ENCODE results near the gene NPAS2.

The NPAS2 gene

DNA sequence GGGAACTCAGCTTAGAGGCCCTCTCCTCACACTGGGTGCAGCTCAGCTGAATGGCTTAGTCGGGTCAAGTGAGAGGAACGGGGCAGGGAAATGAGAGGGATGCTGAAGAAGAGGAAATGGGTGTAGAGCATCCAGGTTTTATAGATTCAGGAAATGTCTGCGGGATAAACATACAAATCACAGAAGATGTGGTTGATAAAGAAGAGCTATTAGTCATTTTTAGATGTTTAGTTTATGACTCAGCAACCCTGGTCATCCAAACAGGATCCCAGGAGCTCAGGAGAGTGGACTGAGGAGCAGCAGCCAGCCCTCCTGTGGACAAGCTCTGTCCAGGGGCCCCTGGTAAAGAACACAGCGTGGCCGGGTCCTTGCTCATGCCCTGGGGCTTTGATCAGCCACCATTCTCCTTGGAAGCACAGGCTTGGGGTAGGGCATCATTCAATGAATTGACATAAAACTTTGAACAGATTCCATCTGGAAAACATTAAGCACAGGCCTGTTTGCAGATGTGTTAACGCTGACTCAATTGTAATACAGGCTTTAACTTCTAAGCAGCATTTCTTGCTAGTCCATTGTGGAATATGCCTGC is 83.0 kb downstream of the NPAS2 start:
- in situ Hi-C loops (cut with MboI; ENCODE audit: low sequenced_read_pairs) = no loop called here

DNA sequence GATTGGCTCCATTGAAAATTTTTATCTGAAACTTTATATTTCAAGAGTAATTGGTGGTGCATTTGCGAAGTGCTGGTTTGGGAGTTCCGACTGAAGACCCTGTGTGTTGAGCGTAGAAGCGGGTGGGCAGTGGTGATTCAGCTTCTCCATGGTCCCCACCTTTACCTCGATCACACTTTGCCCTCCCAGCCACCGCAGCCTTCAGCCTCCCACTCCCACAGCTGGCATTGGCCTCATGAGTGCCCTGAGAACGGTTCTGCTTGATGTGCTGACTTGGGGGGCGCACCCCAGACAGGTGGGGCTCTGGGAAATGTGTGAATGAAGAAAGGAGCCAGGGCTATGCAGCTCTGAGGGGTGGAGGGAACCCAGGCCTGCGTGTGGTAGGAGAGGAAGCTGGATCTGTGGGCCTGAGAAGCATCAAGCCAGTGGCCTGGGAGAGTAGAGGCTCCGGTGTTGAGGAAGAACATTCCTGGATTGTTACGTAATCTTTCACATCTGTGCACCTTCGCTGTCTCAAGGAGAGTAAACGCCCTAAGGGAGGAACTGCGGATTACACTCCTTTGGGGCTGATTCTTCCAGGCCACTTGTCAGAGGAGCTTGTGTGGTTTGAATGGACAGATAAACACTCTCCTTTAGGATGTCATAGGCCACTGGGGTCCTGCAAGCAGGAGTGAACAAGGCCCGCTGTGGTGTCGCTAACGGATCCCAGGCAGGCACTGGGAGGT is 83.8 kb downstream of the NPAS2 start:
- in situ Hi-C loops (cut with MboI; ENCODE audit: low sequenced_read_pairs) = no loop called here

DNA sequence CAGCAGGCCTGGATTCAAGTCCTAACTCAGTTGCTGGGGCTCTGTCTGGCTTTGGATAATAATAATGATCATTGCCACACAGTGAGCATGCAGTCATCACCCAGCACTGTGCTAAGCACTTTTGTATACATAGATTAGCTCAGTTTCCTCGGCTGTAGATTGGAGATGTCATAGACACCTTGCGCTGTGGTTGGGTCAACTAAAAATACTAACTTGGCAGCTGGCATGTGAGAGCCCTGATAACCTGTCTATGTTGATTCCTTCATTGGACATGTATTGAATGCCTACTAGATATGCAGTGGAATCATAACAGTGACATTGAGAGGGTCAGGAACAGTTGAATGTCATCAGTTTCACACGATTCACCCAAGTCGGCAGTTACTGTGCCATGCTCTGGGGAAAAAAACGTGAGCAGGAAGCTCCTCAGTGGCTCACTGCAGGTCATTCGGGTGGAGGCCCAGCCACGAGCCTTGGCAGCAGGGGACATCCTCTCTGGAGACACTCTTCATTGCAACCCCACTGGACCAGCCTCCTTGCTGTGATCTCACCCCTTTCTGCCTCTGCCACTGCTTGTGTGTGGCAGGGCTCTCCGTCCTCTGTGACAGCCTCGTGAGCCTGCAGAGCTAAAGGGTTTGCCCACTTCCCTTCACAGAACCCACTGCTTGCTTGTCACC is 85.3 kb downstream of the NPAS2 start:
- in situ Hi-C loops (cut with MboI; ENCODE audit: low sequenced_read_pairs) = no loop called here

DNA sequence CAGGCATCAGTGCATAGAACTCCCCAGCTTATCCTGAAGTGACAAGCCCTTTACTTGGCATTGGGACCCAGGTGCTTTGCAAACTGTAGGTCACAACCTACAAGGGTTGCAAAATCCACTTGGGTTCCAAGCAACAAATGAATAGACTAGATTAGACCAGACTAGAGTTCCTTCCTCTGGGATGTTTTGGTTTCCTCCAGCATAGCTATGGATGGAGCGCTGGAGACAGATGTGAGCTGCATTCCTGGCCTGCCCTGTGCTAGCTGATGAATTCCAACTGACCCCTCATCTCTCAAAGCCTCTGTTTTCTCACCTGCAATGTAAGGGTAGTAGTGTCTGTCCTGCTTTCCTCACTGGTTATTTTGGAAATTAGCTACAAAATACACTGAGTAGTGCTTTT is 86.2 kb downstream of the NPAS2 start:
- in situ Hi-C loops (cut with MboI; ENCODE audit: low sequenced_read_pairs) = no loop called here

DNA sequence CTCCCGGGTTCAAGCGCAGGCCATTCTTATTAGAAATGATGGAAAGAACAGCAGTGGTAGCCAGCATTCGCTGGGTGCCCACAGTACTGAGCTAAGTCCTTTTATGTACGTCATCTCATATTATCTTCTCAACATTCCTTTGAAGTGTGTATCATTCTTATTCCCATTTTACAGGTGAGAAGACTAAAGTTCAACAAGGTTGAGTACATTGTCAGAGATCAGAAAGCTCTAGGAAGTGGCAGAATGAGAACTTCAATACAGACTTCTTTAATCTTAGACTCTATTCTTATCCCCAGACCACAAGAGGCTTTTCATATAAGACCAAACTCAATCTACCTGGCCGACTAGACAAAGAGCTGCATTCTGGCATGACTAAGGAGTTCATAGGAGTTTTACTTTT is 86.7 kb downstream of the NPAS2 start:
- in situ Hi-C loops (cut with MboI; ENCODE audit: low sequenced_read_pairs) = no loop called here

DNA sequence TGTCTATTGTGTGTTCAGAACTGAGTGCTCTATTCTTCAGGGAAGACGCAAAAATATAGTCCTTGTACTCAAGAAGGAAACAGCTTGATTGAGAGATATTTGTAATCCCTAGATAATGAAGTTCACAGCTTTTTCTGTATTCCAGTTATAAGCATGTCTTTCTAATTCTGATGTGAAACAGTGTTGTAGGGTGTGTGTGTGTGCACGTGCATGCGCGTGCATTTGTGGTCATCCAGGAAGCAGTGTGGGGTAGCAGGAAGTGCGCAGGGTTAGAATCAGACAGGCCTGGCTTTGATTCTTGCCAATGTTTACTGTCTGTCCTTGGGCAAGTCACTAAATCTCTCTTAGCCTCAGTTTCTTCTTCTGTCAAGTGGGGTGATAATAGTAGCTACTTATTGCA is 87.9 kb downstream of the NPAS2 start:
- in situ Hi-C loops (cut with MboI; ENCODE audit: low sequenced_read_pairs) = no loop called here

DNA sequence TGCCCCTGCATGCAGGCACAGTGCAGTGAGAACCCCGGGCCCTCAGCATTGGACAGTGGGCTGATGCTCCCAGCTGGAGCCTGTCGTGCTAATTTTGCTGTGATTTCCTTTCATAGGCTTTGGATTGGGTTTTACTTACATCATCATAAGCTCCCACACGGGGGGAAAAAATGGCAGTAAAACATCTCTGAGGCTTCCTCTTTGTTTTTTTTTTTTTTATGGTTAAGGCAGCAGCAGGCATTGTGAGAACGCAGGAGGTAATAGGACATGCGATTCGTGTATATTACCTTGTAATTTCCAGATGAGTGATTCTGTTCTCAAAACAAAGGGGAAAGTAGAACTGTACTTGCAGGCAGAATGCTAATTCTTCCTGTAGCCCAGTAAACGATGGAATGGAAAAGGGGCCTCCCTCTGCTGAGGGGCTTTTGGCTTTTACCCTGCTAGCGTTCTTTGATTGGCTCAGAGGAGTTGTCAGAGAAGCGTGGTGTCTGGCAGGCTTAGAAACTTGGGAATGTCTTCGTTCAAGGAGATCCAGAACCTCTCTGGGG is 89.7 kb downstream of the NPAS2 start:
- in situ Hi-C loops (cut with MboI; ENCODE audit: low sequenced_read_pairs) = no loop called here

DNA sequence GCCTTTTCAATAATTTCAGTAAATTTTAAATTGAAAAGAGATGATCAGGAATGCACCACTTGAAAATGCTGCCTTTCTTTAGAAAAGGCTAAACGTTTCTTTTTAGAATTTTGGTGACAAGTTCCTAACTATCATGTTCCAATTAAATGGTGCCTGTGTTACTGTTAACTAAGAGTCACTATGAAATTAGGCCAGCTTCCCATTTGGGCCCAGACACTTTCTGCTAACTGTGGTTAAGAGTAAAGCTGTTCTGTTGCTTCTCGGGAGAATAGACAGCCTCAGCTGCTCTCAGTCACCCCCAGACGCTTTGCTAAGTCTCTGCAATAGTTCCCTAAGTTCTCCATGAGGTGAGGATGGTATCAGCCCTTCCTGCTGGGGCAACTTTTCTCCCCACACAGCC is 90.2 kb downstream of the NPAS2 start:
- in situ Hi-C loops (cut with MboI; ENCODE audit: low sequenced_read_pairs) = no loop called here

DNA sequence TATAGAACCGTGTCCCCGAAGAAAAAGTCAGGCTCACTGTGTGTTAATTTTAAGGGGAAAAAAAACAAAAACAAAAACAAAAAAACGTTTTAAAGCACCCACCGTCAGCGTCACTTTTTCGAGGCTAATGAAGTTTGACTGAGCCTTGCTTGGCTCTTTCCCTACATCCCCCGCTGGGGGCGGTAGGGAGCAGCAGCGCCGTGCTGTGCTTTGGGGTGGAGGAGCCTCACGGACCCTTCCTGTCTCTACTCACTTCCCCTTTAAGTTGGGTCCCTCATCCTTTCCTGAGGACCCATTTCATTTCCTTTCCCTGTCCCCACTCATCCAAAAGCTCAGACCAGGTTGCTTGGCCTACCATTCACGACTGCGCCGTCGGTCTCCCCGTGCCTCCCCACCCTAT is 99.4 kb downstream of the NPAS2 start:
- in situ Hi-C loops (cut with MboI; ENCODE audit: low sequenced_read_pairs) = no loop called here

DNA sequence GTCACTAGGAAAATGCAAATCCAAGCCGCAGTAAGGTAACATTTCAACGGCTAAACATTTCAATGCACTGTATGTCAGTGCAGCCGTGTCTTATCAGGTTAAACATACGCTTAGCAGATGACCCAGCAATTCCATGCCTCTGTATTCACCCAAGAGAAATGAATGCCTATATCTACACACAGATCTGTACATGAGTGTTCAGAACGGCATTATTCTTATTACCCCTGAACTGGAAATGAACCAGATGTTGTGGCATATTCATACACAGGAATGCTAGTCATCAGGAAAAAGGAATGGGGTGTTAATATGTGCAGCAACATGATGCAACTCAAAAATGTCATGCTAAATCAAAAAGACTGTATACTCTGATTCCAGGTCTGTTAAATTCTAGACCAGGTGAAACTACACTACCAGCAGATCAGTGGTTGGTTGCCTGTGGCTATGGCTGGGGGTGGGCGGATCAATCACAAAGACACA is 101.8 kb downstream of the NPAS2 start:
- in situ Hi-C loops (cut with MboI; ENCODE audit: low sequenced_read_pairs) = no loop called here

DNA sequence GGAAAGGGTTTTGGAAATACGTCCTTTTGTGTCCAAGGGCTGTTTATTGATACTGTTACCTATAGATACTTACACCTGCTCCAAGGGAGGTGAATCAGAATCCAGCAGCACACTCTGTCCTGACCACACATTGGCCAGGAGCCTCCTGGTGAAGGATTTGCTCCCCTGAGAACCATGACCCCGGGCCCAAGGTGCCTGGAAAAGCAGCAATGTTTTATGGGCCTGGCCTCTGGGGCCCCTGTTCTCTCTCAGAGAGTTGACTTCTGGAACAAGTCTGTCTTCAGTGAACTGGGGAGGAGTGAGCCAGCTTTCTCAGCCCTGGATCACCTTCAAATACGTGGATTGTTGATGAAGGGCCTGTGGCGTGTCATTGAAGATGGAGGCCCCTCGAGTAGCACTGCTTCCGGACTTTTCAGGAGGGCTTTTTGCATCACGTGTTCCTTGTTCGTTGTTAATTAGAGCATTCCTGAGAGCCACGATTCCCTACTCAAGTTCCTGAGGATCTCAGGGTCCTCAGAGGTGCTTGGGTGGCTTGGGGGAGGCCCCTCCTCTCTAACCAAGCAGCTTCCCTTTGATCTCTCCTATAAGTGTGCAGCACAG is 103.6 kb downstream of the NPAS2 start:
- in situ Hi-C loops (cut with MboI; ENCODE audit: low sequenced_read_pairs) = no loop called here

DNA sequence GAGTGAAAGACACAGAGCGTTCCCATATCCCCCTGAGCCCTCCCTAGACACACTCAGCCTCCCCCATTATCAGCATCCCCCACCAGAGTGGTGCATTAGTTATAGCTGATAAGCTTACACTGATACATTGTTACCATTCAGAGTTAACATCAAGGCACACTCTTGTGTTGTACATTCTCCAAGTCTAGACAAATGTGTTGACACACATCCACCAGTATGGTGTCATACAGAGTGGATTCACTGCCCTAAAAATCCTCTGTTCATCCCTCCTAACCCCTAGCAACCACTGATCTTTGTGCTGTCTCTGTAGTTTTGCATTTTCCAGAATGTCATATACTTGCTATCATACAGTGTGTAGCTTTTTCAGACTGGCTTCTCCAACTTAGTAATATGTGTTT is 104.2 kb downstream of the NPAS2 start:
- in situ Hi-C loops (cut with MboI; ENCODE audit: low sequenced_read_pairs) = no loop called here

DNA sequence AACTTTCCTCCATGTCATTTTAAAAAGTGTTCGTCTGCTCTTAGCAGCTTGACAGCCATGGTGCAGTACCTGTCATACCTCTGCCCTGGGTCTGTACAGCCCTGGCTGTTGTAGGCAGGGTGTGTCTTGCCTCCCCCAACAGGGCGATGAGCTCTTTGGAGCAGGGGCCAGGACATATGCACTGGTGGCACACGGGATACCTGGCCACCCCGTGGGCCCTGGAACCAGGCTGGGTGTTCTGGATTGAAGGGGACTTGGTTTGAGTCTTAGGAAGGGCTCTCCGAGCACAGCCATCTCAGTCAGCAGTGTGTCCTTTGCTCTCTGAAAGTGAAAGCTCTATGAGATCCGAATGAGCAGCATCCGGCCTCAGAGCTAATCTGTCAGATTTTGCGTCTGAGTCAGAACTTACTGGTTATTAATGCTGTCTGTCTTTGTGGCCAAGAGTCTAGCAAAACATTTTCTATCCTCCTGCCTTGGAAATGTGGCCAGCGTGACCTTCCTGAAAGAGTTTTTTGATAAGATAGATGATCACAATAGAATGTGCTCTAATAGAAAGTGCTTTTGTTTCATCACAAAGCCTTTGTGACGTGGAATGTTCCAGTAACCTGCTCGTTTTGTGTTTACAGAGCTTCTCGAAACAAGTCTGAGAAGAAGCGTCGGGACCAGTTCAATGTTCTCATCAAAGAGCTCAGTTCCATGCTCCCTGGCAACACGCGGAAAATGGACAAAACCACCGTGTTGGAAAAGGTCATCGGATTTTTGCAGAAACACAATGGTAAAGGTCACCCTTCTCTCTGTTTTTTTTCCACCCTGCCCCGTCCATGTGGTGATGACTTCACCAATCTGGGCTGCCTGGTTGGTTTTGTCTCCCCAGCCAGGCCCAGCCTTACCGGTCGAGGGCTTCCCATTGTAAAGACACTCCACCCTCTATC is 104.8 kb downstream of the NPAS2 start:
- in situ Hi-C loops (cut with MboI; ENCODE audit: low sequenced_read_pairs) = no loop called here

DNA sequence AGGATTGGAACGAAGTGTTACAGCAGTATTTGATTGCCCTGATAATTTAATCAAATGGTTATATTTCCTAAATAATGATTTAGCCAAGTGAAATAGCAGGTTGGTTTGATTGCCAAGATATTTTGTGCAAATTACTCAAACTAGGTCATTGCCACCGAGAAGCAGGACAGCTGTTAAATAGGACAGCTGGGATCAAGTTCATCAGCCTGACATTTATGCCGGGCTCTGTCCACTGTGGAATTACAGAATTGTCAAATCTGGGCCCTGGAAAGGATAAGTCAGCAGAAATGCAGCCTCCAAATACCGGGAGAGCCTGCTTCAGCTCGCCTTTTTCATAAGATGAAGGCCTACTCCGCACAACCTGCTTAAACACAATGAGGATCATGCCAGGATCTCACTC is 108.3 kb downstream of the NPAS2 start:
- in situ Hi-C loops (cut with MboI; ENCODE audit: low sequenced_read_pairs) = no loop called here

DNA sequence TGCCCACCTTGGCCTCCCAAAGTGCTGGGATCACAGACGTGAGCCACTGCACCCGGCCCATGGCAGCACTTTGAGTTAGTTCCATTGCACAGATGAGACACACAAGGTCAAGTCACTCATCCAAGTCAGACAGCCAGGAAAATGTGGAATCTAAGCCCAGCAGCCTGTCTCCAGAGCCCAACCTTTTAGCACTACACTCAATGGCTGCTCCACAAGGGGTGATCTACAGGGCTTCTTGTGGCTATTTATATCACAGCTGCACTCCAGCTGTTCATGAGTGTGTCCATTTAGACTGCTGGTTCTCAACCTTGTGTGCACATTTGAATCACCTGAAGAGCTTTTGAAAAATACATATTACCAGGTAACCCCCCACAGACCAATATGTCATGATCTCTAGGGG is 109.2 kb downstream of the NPAS2 start:
- in situ Hi-C loops (cut with MboI; ENCODE audit: low sequenced_read_pairs) = no loop called here

DNA sequence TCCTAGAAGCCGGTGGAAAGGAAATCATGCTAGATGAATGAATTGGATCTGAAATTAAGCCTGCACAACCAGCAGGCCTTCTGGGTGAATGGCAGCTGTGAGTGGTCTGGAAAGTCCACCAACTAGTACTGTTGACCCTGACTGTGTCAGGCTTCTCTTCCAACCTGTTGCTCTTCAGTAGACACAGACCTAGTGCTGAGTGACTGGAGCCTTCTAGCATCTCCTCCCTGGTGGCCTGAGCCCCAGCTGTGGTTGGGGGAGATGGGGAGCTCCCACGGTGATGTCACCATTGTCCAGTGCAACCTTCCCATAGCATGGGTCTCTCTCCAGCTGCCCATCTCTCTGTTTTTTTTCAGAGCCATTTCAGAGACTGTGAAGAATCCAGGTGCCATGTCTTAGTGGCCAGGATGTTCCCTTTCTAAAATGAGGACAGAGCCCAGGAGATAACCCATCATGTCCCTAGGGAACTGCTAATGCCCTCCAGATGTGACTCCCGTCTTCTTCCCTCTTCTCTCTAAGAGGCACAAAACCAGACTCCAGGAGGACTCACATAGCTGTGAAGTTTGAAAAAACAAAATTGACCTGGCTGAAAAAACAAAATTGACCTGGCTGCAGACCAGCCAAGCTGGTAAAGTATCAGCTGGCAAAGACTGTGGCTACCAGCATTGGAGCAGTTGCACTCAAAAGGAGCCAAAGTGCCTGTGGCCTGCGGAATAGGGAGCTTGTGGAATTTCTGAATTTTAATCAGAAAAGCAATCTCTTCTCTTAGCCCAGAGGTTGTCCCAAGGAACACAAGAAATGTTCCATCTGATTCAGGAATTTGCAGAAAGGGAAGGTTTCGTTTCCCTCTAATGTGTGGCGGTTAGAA is 114.8 kb downstream of the NPAS2 start:
- in situ Hi-C loops (cut with MboI; ENCODE audit: low sequenced_read_pairs) = no loop called here

DNA sequence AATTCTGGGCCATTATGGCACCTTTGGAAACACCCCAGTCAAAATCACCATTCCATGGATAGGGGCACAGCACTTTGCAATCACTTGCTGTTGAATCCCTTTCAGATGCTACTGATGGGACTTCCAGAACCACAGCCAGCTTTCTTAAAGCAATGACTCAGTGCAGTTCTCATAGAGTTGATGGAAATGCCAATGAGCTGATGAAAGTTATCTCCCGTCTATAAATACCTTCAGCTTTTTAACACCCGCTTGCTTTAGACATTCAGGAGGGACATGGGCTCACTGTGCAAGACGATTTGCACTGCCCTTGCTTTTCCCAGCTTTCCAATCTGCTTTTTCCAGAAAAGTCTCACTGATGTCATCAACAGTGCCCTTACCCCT is 115.4 kb downstream of the NPAS2 start:
- in situ Hi-C loops (cut with MboI; ENCODE audit: low sequenced_read_pairs) = no loop called here

DNA sequence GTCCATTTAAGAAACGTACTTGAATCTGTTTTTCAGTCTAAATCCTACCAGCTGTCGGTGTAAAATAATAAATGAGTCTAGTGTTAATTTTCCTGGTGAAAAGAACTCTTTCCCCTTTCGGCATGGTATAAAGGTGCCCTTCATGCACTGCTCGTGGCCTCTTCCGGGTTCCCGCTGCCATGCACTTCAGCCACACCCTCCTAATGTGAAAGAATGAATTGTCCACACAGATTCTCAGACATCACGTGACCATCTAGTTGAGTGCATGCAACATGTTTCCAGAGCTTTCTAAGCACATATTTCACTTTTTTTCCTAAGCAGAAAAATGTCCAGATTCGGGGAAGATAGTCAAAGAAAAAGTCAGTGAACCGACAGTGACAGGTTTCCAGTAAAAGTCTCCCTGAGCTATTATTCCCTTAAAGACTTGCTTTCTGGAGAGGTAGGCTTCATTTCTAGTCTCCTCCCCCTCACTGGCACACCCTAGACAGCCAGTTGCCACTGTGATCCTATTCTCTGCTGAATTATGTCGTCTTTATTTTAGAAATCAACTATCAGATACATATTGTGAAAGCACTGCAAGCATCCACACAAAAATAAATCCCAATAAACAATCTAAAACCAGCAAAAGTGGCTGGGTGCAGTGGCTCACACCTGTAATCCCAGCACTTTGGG is 116.3 kb downstream of the NPAS2 start:
- in situ Hi-C loops (cut with MboI; ENCODE audit: low sequenced_read_pairs) = no loop called here

DNA sequence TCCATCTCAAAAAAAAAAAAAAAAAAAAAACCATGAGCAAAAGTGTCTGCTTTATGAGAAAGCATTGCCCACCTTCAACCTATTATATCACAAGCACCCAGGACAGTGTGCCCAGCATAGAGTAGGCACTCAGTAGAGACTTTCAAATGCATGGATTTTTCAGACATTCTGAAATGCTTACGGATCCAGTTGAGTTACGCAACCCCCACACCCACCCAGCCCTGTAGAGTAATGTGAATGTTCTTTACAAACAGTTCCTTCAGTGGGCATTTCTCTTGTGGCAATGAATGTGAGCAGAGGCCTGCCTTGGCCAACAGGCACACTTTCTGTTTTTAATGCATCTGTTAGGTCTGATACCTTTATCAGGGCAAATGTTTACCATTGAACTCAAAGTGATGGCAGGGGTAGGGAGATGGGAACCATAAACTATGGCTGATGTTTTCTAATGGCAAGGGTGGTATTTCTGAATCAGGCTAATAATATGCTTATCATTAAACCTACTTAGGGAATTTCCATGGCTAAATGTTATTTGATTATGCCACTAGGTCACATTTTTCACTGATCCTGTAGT is 117.1 kb downstream of the NPAS2 start:
- in situ Hi-C loops (cut with MboI; ENCODE audit: low sequenced_read_pairs) = no loop called here

All from HL-60/S4 treated with retinoic acid at 250 ng/mL for 4 days and 3 days (cell line).